IPS DF 19.7 (cell line): Measurements from ENCODE around the gene STARD10.

Experiments used
- DNase-seq: peaks from one replicate; pipeline ENCODE4 v3.0.0-alpha.2; 2013; ENCODE audit warnings: low read depth, low spot score

The STARD10 gene

GRCh38 chr11:72780296-72781062, 13.4 kb downstream of the STARD10 start:
- DNase-seq: no peak

- DNase-seq: no peak
Observed at GRCh38 chr11:72779495-72780128, 14.2 kb downstream of the STARD10 start.

GRCh38 chr11:72778535-72779494, 15.0 kb downstream of the STARD10 start:
- no peak for DNase-seq

- DNase-seq: no peak
Observed at GRCh38 chr11:72777755-72778278, 16.0 kb downstream of the STARD10 start.

- DNase-seq: no peak
Observed at GRCh38 chr11:72776844-72777754, 16.7 kb downstream of the STARD10 start.

- no peak for DNase-seq
Observed at GRCh38 chr11:72776117-72776843, 17.6 kb downstream of the STARD10 start.

- no peak for DNase-seq
Observed at GRCh38 chr11:72775288-72776110, 18.3 kb downstream of the STARD10 start.

- no peak for DNase-seq
Observed at GRCh38 chr11:72774499-72774898, 19.3 kb downstream of the STARD10 start.

- DNase-seq: no peak
Observed at GRCh38 chr11:72773696-72774095, 20.2 kb downstream of the STARD10 start.

GRCh38 chr11:72773291-72773690, 20.6 kb downstream of the STARD10 start:
- no peak for DNase-seq

- no peak for DNase-seq
Observed at GRCh38 chr11:72772059-72772458, 21.8 kb downstream of the STARD10 start.

GRCh38 chr11:72771507-72771906, 22.3 kb downstream of the STARD10 start:
- no peak for DNase-seq

- DNase-seq: no peak
Observed at GRCh38 chr11:72770799-72771198, 23.0 kb downstream of the STARD10 start.

- no peak for DNase-seq
Observed at GRCh38 chr11:72769680-72770079, 24.2 kb downstream of the STARD10 start.

GRCh38 chr11:72768581-72768980, 25.3 kb downstream of the STARD10 start:
- DNase-seq: no peak

- DNase-seq: no peak
Observed at GRCh38 chr11:72767203-72768062, 26.4 kb downstream of the STARD10 start.

- DNase-seq: no peak
Observed at GRCh38 chr11:72766152-72766902, 27.5 kb downstream of the STARD10 start.

GRCh38 chr11:72764503-72764902, 29.3 kb downstream of the STARD10 start:
- peak; percentile 69 for DNase-seq
